Stimulated activated naive CD8-positive, alpha-beta T cell treated with anti-CD3 and anti-CD28 coated beads, Interleukin-15, Interleukin-2, amounts not matched to agents 100 ng/mL and 50 ng/mL, for 24 hours (primary cell): ENCODE measurements around the gene HIVEP2.

ENCODE experiments used
- H3K27ac Mint-ChIP-seq: one replicate; pipeline ENCODE4 v1.8.0; 2021; ENCODE audit warnings: mild to moderate bottlenecking, mixed read lengths
- H3K27me3 Mint-ChIP-seq: one replicate; pipeline ENCODE4 v1.8.0; 2021; ENCODE audit warnings: mixed read lengths
- H3K36me3 Mint-ChIP-seq: one replicate; pipeline ENCODE4 v1.8.0; 2021; ENCODE audit warnings: low read depth, mixed read lengths
- H3K4me1 Mint-ChIP-seq: one replicate; pipeline ENCODE4 v1.8.0; 2021; ENCODE audit warnings: low read depth, mixed read lengths
- H3K4me3 Mint-ChIP-seq: one replicate; pipeline ENCODE4 v1.8.0; 2021; ENCODE audit warnings: mild to moderate bottlenecking, mixed read lengths
- H3K9me3 Mint-ChIP-seq: one replicate; pipeline ENCODE4 v1.8.0; 2021; ENCODE audit warnings: mixed read lengths

The HIVEP2 gene

GRCh38 chr6:142757852-142758628 lies 186.9 kb downstream of the HIVEP2 start:
- Mint-ChIP-seq H3K36me3 (peaks cover 91% of the 10 kb centered on the region), H3K9me3 (no peaks in the 10 kb centered on the region), H3K27ac (peak overlapping the region; percentile 66), H3K4me1 (peaks cover 33% of the 10 kb centered on the region), H3K27me3 (no peaks in the 10 kb centered on the region), H3K4me3 (no peak overlapping the region)

- Mint-ChIP-seq H3K4me3 (no peak overlapping the region), H3K9me3 (no peaks in the 10 kb centered on the region), H3K4me1 (peaks cover 23% of the 10 kb centered on the region), H3K27ac (peak overlapping the region; percentile 56), H3K27me3 (no peaks in the 10 kb centered on the region), H3K36me3 (peaks cover 88% of the 10 kb centered on the region)
These were observed 188.8 kb downstream of the HIVEP2 start for GRCh38 chr6:142756215-142756630.

GRCh38 chr6:142753196-142753595 lies 191.8 kb downstream of the HIVEP2 start:
- Mint-ChIP-seq H3K4me1 (peaks cover 19% of the 10 kb centered on the region), H3K9me3 (no peaks in the 10 kb centered on the region), H3K27ac (no peak overlapping the region), H3K27me3 (no peaks in the 10 kb centered on the region), H3K36me3 (peaks cover 61% of the 10 kb centered on the region), H3K4me3 (no peak overlapping the region)

- H3K27ac Mint-ChIP-seq = no peak overlapping the region
- H3K27me3 Mint-ChIP-seq = no peaks in the 10 kb centered on the region
- peaks cover 16% of the 10 kb centered on the region for H3K4me1 Mint-ChIP-seq
- no peaks in the 10 kb centered on the region for H3K9me3 Mint-ChIP-seq
- H3K36me3 Mint-ChIP-seq = peaks cover 52% of the 10 kb centered on the region
- no peak overlapping the region for H3K4me3 Mint-ChIP-seq
These were observed 192.6 kb downstream of the HIVEP2 start for GRCh38 chr6:142752348-142752747.

DNA sequence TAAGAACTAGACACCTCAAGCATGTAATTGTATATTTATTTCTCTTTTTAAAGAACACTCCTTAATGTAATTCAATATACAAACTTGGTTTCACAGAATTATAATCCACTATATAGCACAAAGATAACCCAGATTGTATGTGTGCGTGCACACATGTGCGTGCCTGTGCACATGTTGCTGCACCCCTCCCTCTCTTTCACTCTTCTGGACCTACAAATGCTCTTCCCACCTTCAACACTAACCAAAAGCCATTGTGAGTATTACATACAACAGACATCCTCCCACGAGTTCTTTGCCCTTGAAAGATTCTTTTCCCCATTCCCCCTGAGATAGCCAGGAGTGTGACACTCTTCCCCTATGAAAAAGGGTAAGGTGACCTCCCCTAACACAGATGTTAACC lies 193.5 kb downstream of the HIVEP2 start:
- Mint-ChIP-seq H3K4me3 (no peak overlapping the region), H3K9me3 (no peaks in the 10 kb centered on the region), H3K27ac (peak overlapping the region; percentile 6), H3K4me1 (peaks cover 9% of the 10 kb centered on the region), H3K36me3 (peaks cover 43% of the 10 kb centered on the region), H3K27me3 (no peaks in the 10 kb centered on the region)

DNA sequence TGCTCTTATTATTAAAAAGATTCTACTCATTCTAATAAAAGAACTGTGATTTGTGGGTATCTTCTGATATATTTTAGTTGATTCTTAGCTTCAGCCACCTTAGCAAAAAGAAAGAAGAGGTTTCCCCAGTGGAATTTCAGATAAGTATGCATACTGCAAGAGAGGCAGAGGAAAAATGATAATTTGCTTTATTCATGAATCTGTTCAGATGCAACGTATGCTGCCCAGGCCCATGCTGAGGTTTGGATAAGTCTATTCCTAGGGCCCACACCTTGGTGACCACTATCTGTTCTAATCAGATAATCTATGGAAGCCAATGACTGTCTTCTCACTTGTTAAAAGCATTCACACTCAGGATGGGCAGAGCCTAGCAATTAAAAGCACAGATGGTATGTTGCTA lies 194.0 kb downstream of the HIVEP2 start:
- no peak overlapping the region for H3K27ac Mint-ChIP-seq
- no peak overlapping the region for H3K4me3 Mint-ChIP-seq
- H3K4me1 Mint-ChIP-seq = peaks cover 4% of the 10 kb centered on the region
- H3K9me3 Mint-ChIP-seq = no peaks in the 10 kb centered on the region
- no peaks in the 10 kb centered on the region for H3K27me3 Mint-ChIP-seq
- H3K36me3 Mint-ChIP-seq = peaks cover 39% of the 10 kb centered on the region

DNA sequence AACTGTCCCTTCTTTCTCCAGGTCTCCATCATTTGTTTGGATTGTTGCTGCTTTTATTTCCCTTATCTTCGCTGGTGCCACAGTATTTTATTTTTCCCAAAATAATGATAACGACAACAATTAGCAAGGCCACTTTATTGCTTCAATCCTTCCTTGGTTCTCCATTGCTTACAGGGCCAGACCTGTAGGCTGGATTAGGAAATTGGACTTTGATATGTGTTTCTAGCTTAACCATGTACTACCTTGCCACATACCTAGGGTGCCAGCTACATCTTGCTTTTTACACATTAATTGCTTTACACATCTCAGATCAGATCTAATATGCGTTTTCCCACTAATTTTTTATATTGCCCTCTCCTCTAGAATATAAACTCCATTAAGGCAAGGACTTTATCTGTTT lies 195.4 kb downstream of the HIVEP2 start:
- no peaks in the 10 kb centered on the region for H3K9me3 Mint-ChIP-seq
- no peak overlapping the region for H3K27ac Mint-ChIP-seq
- H3K4me3 Mint-ChIP-seq = no peak overlapping the region
- peaks cover 25% of the 10 kb centered on the region for H3K36me3 Mint-ChIP-seq
- no peaks in the 10 kb centered on the region for H3K4me1 Mint-ChIP-seq
- no peaks in the 10 kb centered on the region for H3K27me3 Mint-ChIP-seq

- Mint-ChIP-seq H3K36me3 (peaks cover 2% of the 10 kb centered on the region), H3K4me3 (no peak overlapping the region), H3K4me1 (no peaks in the 10 kb centered on the region), H3K9me3 (no peaks in the 10 kb centered on the region), H3K27me3 (no peaks in the 10 kb centered on the region), H3K27ac (peak overlapping the region; percentile 36)
These were observed 198.5 kb downstream of the HIVEP2 start for GRCh38 chr6:142746524-142746923.

DNA sequence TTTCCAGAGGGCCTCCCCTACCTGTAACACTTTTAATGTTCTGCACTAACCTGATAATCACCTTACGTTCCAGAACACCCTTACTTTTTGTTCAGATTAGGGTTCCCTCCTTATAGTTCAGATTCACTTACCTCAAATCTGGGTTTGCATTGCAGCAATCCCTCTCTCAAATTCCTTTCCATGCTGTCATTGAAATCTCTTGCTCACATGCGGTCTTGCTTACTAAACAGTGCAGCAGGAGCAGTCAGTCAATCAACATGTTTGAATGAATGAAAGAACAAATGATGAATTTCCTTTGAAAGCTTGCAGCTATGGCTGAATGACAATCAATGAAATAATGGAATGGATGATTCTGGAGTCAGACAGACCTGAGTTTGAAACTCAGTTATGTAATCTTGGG lies 200.1 kb downstream of the HIVEP2 start:
- Mint-ChIP-seq H3K4me1 (no peaks in the 10 kb centered on the region), H3K9me3 (no peaks in the 10 kb centered on the region), H3K36me3 (no peaks in the 10 kb centered on the region), H3K27ac (no peak overlapping the region), H3K4me3 (no peak overlapping the region), H3K27me3 (no peaks in the 10 kb centered on the region)

DNA sequence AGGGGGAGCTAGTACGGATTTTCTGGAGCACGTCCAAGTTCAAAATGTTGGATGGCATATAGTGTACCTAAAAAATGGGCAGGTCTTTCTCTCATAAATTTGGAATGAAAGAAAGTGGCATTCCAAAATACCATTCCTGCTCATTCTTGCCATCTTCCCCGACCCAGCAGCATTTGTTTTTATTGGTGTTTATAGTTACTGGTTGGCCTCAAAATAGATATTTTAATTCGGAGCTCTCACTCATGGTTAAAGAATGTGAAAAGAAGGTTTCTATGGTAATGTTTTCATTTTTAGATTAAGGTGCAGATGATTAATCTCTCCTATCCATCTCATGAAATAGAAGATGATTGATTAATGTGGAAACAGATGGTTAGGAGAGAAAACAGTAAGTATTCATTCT lies 204.5 kb downstream of the HIVEP2 start:
- Mint-ChIP-seq H3K36me3 (no peaks in the 10 kb centered on the region), H3K27me3 (no peaks in the 10 kb centered on the region), H3K4me1 (no peaks in the 10 kb centered on the region), H3K27ac (no peak overlapping the region), H3K4me3 (no peak overlapping the region), H3K9me3 (no peaks in the 10 kb centered on the region)

DNA sequence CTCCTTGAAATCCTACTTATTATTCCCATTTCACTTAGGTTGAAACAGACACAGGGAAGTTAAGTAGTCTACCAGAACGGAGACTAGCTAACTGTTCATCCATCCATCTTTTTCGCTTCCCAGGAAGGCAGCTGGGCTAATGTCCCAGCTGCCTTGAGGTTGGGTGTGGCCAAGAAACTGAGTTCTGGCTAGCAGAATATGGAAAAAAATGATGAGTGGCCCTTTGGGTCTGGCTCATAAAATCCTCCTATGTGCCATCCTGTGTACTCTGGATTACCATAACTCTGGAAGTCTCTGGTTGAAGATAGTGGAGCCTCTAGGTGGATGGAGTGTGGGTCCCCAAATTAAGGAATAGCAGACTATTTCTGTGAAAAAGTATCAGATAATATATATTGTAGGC lies 206.2 kb downstream of the HIVEP2 start:
- no peaks in the 10 kb centered on the region for H3K27me3 Mint-ChIP-seq
- peaks cover 3% of the 10 kb centered on the region for H3K9me3 Mint-ChIP-seq
- H3K4me3 Mint-ChIP-seq = no peak overlapping the region
- H3K4me1 Mint-ChIP-seq = no peaks in the 10 kb centered on the region
- no peak overlapping the region for H3K27ac Mint-ChIP-seq
- H3K36me3 Mint-ChIP-seq = no peaks in the 10 kb centered on the region

DNA sequence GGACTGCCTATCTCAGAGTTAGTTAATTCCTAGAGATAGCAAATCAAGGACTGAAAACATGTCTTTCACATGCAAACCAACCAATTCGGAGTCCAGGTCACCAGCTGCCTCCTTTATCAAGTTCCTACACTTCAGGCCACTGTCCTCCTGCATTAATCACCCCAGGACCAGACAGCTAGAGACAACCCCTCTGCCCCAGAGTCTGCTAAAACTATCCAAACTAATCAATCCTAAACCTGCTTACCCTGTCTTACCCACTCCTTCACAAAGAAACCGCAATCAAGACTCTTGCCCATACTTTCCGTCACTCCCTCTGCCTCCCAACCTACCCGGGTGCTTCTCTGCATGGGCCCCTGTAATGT lies 207.0 kb downstream of the HIVEP2 start:
- H3K36me3 Mint-ChIP-seq = no peaks in the 10 kb centered on the region
- no peak overlapping the region for H3K27ac Mint-ChIP-seq
- H3K4me3 Mint-ChIP-seq = no peak overlapping the region

DNA sequence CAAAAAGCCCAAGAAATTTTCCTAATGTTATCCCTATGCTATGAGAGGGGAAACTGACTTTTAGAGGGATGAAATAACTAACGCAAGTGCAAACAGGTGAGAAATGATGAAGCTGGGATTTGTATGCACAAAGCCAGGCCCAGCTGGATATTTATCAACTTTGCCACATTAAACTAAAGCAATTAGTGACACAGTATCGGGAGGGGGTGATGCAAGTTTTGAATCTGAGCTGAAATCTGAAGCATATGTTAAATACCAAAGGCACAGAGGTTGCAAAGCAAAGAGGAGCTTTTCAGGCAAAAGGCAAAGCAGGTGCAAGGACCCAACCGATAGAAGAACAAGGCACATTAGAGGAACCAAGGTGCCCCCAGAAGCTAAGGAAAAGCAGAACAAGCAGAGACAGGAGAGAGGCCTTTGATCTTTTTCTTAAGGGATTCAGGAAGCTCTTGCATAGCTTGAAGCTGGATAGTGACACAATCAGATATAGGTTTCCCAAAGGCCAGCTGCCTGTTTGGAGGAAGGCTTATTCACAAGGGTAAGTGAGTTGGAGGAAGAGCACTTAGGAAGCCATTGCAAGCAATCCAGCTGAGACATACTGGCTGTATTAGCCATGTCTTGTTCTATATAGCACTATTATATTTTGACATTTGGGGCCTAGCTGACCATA lies 207.5 kb downstream of the HIVEP2 start:
- peaks cover 8% of the 10 kb centered on the region for H3K9me3 Mint-ChIP-seq
- peaks cover 2% of the 10 kb centered on the region for H3K4me1 Mint-ChIP-seq
- H3K27ac Mint-ChIP-seq = no peak overlapping the region
- no peak overlapping the region for H3K4me3 Mint-ChIP-seq
- H3K27me3 Mint-ChIP-seq = no peaks in the 10 kb centered on the region
- H3K36me3 Mint-ChIP-seq = no peaks in the 10 kb centered on the region

More for the DNA sequence above, 207.0 kb downstream of the HIVEP2 start:
- Mint-ChIP-seq H3K9me3 (peaks cover 8% of the 10 kb centered on the region), H3K4me1 (no peaks in the 10 kb centered on the region), H3K27me3 (no peaks in the 10 kb centered on the region)

- H3K4me3 Mint-ChIP-seq = no peak overlapping the region
- H3K27me3 Mint-ChIP-seq = no peaks in the 10 kb centered on the region
- H3K36me3 Mint-ChIP-seq = no peaks in the 10 kb centered on the region
- H3K9me3 Mint-ChIP-seq = peaks cover 8% of the 10 kb centered on the region
- peaks cover 9% of the 10 kb centered on the region for H3K4me1 Mint-ChIP-seq
- H3K27ac Mint-ChIP-seq = no peak overlapping the region
These were observed 209.8 kb downstream of the HIVEP2 start for GRCh38 chr6:142735204-142735603.

DNA sequence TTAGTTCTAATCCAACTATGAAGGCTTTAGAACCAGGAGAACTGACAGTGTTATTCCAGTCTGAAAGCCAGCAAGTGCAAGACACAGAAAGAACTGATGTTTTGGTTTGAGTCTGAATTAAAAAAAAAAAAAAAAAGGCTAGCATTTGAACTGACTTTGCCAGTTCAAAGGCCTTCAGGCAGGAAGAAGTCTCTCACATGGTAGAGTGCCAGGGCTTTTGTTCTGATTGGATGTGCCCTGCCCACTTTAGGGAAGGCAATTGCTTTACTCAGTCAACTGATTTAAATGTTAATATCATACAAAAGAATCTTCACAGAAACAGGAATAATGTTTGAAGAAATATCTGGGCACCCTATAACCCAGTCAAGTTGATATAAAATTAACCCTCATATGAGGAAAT lies 212.2 kb downstream of the HIVEP2 start:
- Mint-ChIP-seq H3K4me1 (peaks cover 26% of the 10 kb centered on the region), H3K9me3 (peaks cover 8% of the 10 kb centered on the region), H3K4me3 (no peak overlapping the region), H3K36me3 (no peaks in the 10 kb centered on the region), H3K27ac (no peak overlapping the region), H3K27me3 (no peaks in the 10 kb centered on the region)

GRCh38 chr6:142731611-142732010 lies 213.4 kb downstream of the HIVEP2 start:
- Mint-ChIP-seq H3K27me3 (no peaks in the 10 kb centered on the region), H3K27ac (no peak overlapping the region), H3K36me3 (no peaks in the 10 kb centered on the region), H3K4me3 (no peak overlapping the region), H3K4me1 (peaks cover 26% of the 10 kb centered on the region), H3K9me3 (peaks cover 8% of the 10 kb centered on the region)
